WTC11 (cell line): ENCODE results near the gene PCDHA12. TPM values are rescaled to one million over a fixed set of nuclear protein-coding genes. Genes with fewer than 3 reads are reported as not detected.

Experiments
- ATAC-seq: fragments of 200-7000 bp; cut with Tn5 transposase; 2 replicates; pipeline ENCODE4 v1.10.0; 2021; ENCODE audit warnings: mild to moderate bottlenecking, moderate library complexity
- CTCF ChIA-PET: fragments of 300-600 bp; sonication (Branson Sonifier 250); formaldehyde crosslinking; loops from one replicate; lab custom pipeline; 2021; ENCODE audit warnings: antibody characterized with exemption; lab: Charles Lee
- POLR2A ChIA-PET: fragments of 350-600 bp; sonication (Branson Sonifier 250); formaldehyde crosslinking; loops from one replicate; lab custom pipeline; 2021; ENCODE audit warnings: antibody characterized with exemption; lab: Charles Lee
- DNase-seq: peaks from one replicate; pipeline ENCODE4 v3.0.0; 2021; ENCODE audit warnings: low spot score
- H3K27ac Mint-ChIP-seq: 2 replicates; pipeline ENCODE4 v1.8.0; 2021; ENCODE audit warnings: mixed read lengths
- H3K27me3 Mint-ChIP-seq: 2 replicates; pipeline ENCODE4 v1.8.0; 2021; ENCODE audit warnings: low read depth, mild to moderate bottlenecking, moderate library complexity, mixed read lengths
- H3K36me3 Mint-ChIP-seq: 2 replicates; pipeline ENCODE4 v1.8.0; 2021; ENCODE audit warnings: mixed read lengths
- H3K4me1 Mint-ChIP-seq: 2 replicates; pipeline ENCODE4 v1.8.0; 2022; ENCODE audit warnings: mixed read lengths
- H3K4me3 Mint-ChIP-seq: 2 replicates; pipeline ENCODE4 v1.8.0; 2021; ENCODE audit warnings: mild to moderate bottlenecking, moderate library complexity, mixed read lengths
- H3K9me3 Mint-ChIP-seq: 2 replicates; pipeline ENCODE4 v1.8.0; 2021; ENCODE audit warnings: mixed read lengths
- GRHL2 ChIP-seq: fragments of 250-450 bp; sonication (Bioruptor Pico); IDR thresholded peaks from 2 replicates; pipeline ENCODE4 v1.8.0; 2022; ENCODE audit warnings: mild to moderate bottlenecking, moderate library complexity; ENCODE audit not compliant: insufficient replicate concordance, severe bottlenecking
- JUN ChIP-seq: sonication (generic); formaldehyde crosslinking; IDR thresholded peaks from 2 replicates; pipeline ENCODE4 v1.8.0; 2023; ENCODE audit warnings: mild to moderate bottlenecking, missing genetic modification reagents
- NFATC4 ChIP-seq: fragments of 250-450 bp; sonication (Bioruptor Pico); IDR thresholded peaks from 2 replicates; pipeline ENCODE4 v1.9.0; 2021; ENCODE audit warnings: mild to moderate bottlenecking
- TEAD1 ChIP-seq: sonication (generic); formaldehyde crosslinking; IDR thresholded peaks from 2 replicates; pipeline ENCODE4 v1.8.0; 2022; ENCODE audit warnings: mild to moderate bottlenecking, missing genetic modification reagents
- ZNF138 ChIP-seq: sonication (generic); formaldehyde crosslinking; conservative IDR thresholded peaks from 2 replicates; pipeline ENCODE4 v1.8.1; 2022; ENCODE audit warnings: mild to moderate bottlenecking, moderate library complexity, missing genetic modification reagents
- ZNF219 ChIP-seq: sonication (generic); formaldehyde crosslinking; IDR thresholded peaks from 2 replicates; pipeline ENCODE4 v1.8.0; 2023; ENCODE audit warnings: missing genetic modification reagents, mild to moderate bottlenecking, borderline replicate concordance
- ZNF232 ChIP-seq: sonication (generic); formaldehyde crosslinking; IDR thresholded peaks from 2 replicates; pipeline ENCODE4 v1.8.0; 2022; ENCODE audit warnings: mild to moderate bottlenecking, missing genetic modification reagents
- ZNF396 ChIP-seq: fragments of 250-450 bp; sonication (Bioruptor Pico); IDR thresholded peaks from 2 replicates; pipeline ENCODE4 v1.8.0; 2021; ENCODE audit warnings: mild to moderate bottlenecking, moderate library complexity, borderline replicate concordance
- total RNA-seq: library from RNA; stranded (reverse); gene quantifications from 3 replicates; pipeline ENCODE4 v1.2.3, GENCODE V29; 2021
- TF ChIP-seq, protein P1 (sequence below): sonication (generic); formaldehyde crosslinking; IDR thresholded peaks from 2 replicates; pipeline ENCODE4 v1.8.0; 2023; ENCODE audit warnings: missing genetic modification reagents, mild to moderate bottlenecking, borderline replicate concordance
- TF ChIP-seq, protein P2 (sequence below): fragments of 250-450 bp; sonication (Bioruptor Pico); IDR thresholded peaks from 2 replicates; pipeline ENCODE4 v1.9.0; 2021; ENCODE audit warnings: moderate library complexity, mild to moderate bottlenecking, inconsistent platforms, borderline replicate concordance
- TF ChIP-seq, protein P3 (sequence below): sonication (generic); formaldehyde crosslinking; conservative IDR thresholded peaks from 2 replicates; pipeline ENCODE4 v1.8.1; 2022; ENCODE audit warnings: mild to moderate bottlenecking, missing genetic modification reagents
- TF ChIP-seq, protein P4 (sequence below): fragments of 200-600 bp; IDR thresholded peaks from 2 replicates; pipeline ENCODE4 v1.8.0; 2022; ENCODE audit warnings: antibody characterized with exemption
- TF ChIP-seq, protein P5 (sequence below): sonication (generic); formaldehyde crosslinking; IDR thresholded peaks from 2 replicates; pipeline ENCODE4 v1.8.1; 2023; ENCODE audit warnings: mild to moderate bottlenecking, missing genetic modification reagents, borderline replicate concordance
- TF ChIP-seq, protein P6 (sequence below): fragments of 250-450 bp; sonication (Bioruptor Pico); IDR thresholded peaks from 2 replicates; pipeline ENCODE4 v1.9.0; 2021; ENCODE audit warnings: mild to moderate bottlenecking, borderline replicate concordance

Gene PCDHA12
- total RNA-seq, 1 experiment from 2014 or later, result 9.6 TPM

DNA sequence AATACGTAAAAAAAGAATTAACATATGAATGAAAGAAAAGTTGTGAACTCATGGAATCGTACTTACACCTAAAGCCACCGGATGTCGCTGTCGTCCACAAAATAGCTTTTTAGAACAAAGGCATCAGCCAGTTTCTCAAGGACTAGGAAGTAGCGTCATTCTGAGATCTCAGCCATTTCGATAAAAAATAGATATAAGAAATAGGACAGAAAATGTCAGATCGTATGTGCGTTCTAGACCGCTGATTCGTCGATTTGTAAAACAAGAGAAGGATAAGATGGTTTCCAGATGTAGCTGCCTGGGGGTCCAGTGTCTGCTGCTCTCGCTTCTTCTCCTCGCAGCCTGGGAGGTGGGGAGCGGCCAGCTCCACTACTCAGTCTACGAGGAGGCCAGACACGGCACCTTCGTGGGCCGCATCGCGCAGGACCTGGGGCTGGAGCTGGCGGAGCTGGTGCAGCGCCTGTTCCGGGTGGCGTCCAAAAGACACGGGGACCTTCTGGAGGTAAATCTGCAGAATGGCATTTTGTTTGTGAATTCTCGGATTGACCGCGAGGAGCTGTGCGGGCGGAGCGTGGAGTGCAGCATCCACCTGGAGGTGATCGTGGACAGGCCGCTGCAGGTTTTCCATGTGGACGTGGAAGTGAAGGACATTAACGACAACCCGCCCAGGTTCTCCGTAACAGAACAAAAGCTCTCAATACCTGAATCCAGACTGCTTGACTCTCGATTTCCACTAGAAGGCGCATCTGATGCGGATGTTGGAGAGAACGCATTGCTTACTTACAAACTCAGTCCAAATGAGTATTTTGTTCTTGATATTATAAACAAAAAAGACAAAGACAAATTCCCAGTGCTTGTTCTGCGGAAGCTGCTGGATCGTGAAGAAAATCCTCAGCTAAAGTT is 19.1 kb upstream of the PCDHA12 start, which contains the start of gene PCDHA10 (continued):
- TF ChIP-seq, protein P1, sequence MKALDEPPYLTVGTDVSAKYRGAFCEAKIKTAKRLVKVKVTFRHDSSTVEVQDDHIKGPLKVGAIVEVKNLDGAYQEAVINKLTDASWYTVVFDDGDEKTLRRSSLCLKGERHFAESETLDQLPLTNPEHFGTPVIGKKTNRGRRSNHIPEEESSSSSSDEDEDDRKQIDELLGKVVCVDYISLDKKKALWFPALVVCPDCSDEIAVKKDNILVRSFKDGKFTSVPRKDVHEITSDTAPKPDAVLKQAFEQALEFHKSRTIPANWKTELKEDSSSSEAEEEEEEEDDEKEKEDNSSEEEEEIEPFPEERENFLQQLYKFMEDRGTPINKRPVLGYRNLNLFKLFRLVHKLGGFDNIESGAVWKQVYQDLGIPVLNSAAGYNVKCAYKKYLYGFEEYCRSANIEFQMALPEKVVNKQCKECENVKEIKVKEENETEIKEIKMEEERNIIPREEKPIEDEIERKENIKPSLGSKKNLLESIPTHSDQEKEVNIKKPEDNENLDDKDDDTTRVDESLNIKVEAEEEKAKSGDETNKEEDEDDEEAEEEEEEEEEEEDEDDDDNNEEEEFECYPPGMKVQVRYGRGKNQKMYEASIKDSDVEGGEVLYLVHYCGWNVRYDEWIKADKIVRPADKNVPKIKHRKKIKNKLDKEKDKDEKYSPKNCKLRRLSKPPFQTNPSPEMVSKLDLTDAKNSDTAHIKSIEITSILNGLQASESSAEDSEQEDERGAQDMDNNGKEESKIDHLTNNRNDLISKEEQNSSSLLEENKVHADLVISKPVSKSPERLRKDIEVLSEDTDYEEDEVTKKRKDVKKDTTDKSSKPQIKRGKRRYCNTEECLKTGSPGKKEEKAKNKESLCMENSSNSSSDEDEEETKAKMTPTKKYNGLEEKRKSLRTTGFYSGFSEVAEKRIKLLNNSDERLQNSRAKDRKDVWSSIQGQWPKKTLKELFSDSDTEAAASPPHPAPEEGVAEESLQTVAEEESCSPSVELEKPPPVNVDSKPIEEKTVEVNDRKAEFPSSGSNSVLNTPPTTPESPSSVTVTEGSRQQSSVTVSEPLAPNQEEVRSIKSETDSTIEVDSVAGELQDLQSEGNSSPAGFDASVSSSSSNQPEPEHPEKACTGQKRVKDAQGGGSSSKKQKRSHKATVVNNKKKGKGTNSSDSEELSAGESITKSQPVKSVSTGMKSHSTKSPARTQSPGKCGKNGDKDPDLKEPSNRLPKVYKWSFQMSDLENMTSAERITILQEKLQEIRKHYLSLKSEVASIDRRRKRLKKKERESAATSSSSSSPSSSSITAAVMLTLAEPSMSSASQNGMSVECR (CRISPR knock-in tag), result peak; percentile 29; the same call in 1 of the 2 replicates
- TF ChIP-seq ZNF138 (CRISPR knock-in tag), result no peak
- TF ChIP-seq, protein P2, sequence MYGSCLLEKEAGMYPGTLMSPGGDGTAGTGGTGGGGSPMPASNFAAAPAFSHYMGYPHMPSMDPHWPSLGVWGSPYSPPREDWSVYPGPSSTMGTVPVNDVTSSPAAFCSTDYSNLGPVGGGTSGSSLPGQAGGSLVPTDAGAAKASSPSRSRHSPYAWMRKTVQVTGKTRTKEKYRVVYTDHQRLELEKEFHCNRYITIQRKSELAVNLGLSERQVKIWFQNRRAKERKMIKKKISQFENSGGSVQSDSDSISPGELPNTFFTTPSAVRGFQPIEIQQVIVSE, result no peak
- TF ChIP-seq, protein P3, sequence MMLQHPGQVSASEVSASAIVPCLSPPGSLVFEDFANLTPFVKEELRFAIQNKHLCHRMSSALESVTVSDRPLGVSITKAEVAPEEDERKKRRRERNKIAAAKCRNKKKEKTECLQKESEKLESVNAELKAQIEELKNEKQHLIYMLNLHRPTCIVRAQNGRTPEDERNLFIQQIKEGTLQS, result no peak

DNA sequence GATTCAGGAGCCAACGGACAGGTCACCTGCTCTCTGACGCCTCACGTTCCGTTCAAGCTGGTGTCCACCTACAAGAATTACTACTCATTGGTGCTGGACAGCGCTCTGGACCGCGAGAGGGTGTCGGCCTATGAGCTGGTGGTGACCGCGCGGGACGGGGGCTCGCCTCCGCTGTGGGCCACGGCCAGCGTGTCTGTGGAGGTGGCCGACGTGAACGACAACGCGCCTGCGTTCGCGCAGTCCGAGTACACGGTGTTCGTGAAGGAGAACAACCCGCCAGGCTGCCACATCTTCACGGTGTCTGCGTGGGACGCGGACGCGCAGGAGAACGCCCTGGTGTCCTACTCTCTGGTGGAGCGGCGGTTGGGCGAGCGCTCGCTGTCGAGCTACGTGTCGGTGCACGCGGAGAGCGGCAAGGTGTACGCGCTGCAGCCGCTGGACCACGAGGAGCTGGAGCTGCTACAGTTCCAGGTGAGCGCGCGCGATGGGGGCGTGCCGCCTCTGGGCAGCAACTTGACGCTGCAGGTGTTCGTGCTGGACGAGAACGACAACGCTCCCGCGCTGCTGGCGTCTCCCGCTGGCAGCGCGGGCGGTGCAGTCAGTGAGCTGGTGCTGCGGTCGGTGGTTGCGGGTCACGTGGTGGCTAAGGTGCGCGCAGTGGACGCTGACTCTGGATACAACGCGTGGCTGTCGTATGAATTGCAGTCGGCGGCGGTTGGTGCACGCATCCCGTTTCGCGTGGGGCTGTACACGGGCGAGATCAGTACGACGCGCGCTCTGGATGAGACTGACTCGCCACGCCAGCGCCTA is 17.7 kb upstream of the PCDHA12 start:
- CTCF ChIA-PET, result interaction anchor here (0.7 to 3.1 kb wide), 15 partner anchors 11 to 298 kb away, joined by 3 to 71 read pairs (median 7); partner anchors contain the start of genes PCDHA1, PCDHA11, PCDHA13 and PCDHA6
- no peak for DNase-seq
- TF ChIP-seq ZNF396 (CRISPR knock-in tag), result no peak
- TF ChIP-seq ZNF138 (CRISPR knock-in tag), result no peak
- no peak for TF ChIP-seq NFATC4 (CRISPR knock-in tag)
- TF ChIP-seq JUN (CRISPR knock-in tag), result no peak
- TF ChIP-seq, protein P4, sequence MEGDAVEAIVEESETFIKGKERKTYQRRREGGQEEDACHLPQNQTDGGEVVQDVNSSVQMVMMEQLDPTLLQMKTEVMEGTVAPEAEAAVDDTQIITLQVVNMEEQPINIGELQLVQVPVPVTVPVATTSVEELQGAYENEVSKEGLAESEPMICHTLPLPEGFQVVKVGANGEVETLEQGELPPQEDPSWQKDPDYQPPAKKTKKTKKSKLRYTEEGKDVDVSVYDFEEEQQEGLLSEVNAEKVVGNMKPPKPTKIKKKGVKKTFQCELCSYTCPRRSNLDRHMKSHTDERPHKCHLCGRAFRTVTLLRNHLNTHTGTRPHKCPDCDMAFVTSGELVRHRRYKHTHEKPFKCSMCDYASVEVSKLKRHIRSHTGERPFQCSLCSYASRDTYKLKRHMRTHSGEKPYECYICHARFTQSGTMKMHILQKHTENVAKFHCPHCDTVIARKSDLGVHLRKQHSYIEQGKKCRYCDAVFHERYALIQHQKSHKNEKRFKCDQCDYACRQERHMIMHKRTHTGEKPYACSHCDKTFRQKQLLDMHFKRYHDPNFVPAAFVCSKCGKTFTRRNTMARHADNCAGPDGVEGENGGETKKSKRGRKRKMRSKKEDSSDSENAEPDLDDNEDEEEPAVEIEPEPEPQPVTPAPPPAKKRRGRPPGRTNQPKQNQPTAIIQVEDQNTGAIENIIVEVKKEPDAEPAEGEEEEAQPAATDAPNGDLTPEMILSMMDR, result no peak
- TF ChIP-seq, protein P5, sequence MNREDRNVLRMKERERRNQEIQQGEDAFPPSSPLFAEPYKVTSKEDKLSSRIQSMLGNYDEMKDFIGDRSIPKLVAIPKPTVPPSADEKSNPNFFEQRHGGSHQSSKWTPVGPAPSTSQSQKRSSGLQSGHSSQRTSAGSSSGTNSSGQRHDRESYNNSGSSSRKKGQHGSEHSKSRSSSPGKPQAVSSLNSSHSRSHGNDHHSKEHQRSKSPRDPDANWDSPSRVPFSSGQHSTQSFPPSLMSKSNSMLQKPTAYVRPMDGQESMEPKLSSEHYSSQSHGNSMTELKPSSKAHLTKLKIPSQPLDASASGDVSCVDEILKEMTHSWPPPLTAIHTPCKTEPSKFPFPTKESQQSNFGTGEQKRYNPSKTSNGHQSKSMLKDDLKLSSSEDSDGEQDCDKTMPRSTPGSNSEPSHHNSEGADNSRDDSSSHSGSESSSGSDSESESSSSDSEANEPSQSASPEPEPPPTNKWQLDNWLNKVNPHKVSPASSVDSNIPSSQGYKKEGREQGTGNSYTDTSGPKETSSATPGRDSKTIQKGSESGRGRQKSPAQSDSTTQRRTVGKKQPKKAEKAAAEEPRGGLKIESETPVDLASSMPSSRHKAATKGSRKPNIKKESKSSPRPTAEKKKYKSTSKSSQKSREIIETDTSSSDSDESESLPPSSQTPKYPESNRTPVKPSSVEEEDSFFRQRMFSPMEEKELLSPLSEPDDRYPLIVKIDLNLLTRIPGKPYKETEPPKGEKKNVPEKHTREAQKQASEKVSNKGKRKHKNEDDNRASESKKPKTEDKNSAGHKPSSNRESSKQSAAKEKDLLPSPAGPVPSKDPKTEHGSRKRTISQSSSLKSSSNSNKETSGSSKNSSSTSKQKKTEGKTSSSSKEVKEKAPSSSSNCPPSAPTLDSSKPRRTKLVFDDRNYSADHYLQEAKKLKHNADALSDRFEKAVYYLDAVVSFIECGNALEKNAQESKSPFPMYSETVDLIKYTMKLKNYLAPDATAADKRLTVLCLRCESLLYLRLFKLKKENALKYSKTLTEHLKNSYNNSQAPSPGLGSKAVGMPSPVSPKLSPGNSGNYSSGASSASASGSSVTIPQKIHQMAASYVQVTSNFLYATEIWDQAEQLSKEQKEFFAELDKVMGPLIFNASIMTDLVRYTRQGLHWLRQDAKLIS (CRISPR knock-in tag), result no peak
- TF ChIP-seq ZNF219, result no peak
- TF ChIP-seq ZNF232 (CRISPR knock-in tag), result no peak
- TF ChIP-seq TEAD1, result no peak
- TF ChIP-seq, protein P6, sequence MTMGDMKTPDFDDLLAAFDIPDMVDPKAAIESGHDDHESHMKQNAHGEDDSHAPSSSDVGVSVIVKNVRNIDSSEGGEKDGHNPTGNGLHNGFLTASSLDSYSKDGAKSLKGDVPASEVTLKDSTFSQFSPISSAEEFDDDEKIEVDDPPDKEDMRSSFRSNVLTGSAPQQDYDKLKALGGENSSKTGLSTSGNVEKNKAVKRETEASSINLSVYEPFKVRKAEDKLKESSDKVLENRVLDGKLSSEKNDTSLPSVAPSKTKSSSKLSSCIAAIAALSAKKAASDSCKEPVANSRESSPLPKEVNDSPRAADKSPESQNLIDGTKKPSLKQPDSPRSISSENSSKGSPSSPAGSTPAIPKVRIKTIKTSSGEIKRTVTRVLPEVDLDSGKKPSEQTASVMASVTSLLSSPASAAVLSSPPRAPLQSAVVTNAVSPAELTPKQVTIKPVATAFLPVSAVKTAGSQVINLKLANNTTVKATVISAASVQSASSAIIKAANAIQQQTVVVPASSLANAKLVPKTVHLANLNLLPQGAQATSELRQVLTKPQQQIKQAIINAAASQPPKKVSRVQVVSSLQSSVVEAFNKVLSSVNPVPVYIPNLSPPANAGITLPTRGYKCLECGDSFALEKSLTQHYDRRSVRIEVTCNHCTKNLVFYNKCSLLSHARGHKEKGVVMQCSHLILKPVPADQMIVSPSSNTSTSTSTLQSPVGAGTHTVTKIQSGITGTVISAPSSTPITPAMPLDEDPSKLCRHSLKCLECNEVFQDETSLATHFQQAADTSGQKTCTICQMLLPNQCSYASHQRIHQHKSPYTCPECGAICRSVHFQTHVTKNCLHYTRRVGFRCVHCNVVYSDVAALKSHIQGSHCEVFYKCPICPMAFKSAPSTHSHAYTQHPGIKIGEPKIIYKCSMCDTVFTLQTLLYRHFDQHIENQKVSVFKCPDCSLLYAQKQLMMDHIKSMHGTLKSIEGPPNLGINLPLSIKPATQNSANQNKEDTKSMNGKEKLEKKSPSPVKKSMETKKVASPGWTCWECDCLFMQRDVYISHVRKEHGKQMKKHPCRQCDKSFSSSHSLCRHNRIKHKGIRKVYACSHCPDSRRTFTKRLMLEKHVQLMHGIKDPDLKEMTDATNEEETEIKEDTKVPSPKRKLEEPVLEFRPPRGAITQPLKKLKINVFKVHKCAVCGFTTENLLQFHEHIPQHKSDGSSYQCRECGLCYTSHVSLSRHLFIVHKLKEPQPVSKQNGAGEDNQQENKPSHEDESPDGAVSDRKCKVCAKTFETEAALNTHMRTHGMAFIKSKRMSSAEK (CRISPR knock-in tag), result no peak
- no peak for TF ChIP-seq GRHL2 (CRISPR knock-in tag)

More for the DNA sequence above, 17.7 kb upstream of the PCDHA12 start:
- Mint-ChIP-seq H3K9me3 (peaks cover 24% of the 10 kb centered on the region), H3K4me1 (peaks cover 23% of the 10 kb centered on the region), H3K27ac (no peak overlapping the region), H3K36me3 (peaks cover 37% of the 10 kb centered on the region), H3K27me3 (no peaks in the 10 kb centered on the region), H3K4me3 (peak overlapping the region; percentile 92)
- ATAC-seq, result no peak
- POLR2A ChIA-PET, result no interaction called here
